ENCODE data around the gene HYAL2. TPM values are rescaled to one million over a fixed set of nuclear protein-coding genes. Genes with fewer than 3 reads are reported as not detected.

HYAL2 gene
- total RNA-seq, 2 experiments from 2014 or later: 6.5 to 6.8 TPM

GRCh38 chr3:50296721-50297383, 25.7 kb downstream of the HYAL2 start:
- H3K36me3 Mint-ChIP-seq (ENCODE audit: low read depth): peaks cover 2% of the 10 kb centered on the region
- H3K9me3 Mint-ChIP-seq (ENCODE audit: insufficient read depth): no peaks in the 10 kb centered on the region
- no peak for DNase-seq
- ChIA-PET CTCF (interaction anchor here (1.4 kb wide), 1 partner anchor 25 kb away, joined by 3 read pairs; no protein-coding TSS in a partner anchor), POLR2A (interaction anchor here (3.5 kb wide), 1 partner anchor 40 kb away, joined by 27 read pairs; no protein-coding TSS in a partner anchor)
- no peak overlapping the region for H3K4me3 Mint-ChIP-seq
- ATAC-seq: no peak
- peaks cover 42% of the 10 kb centered on the region for H3K4me1 Mint-ChIP-seq (ENCODE audit: low read depth)
- H3K27ac Mint-ChIP-seq: peak overlapping the region; percentile 99
- no peaks in the 10 kb centered on the region for H3K27me3 Mint-ChIP-seq (ENCODE audit: low read depth)

DNA sequence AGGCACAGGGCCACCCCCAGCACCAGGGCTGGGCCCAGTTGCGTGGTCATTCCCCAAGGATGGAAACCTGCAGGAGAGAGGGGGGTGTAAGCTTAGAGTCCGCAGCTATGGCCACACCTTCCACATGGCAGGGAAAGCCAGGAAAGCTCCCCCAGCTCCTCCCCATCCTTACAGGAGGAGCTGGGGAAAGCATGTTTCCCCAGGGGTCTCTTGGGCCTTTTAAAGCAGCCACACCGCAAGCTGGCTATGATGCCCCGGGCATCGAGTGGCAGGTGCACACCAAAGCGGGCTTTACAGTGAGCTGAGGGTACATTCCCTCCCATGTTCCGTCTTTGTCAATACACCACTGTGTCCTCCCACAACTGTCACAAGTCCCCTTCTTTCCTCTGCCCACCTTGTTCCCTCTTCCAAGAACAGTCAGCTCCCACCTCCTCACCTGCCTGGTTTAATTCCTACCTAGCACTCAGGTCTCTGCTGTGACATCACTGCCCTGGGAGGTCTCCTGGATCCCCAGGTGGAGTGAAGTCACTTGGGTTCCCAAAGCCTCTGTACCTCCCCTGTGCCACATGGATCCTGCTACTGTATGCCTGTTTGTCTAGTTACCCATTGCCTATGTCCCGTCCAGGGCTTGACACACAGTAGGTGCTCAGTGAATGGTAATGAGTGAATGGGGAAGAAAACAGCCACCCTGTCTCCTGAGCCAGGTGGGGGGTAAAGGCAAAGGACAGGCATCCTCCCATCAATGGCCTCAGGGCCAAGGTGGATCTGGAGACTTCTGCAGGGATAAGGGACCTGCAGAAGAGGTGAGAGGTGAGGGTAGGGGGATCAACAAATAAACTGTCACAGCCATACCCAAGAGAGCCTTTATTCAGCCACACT, 26.8 kb downstream of the HYAL2 start:
- ChIA-PET POLR2A (no interaction called here), CTCF (interaction anchor here (1.3 kb wide), 1 partner anchor 21 kb away, joined by 3 read pairs; no protein-coding TSS in a partner anchor)
- Mint-ChIP-seq H3K27ac (peak overlapping the region; percentile 1), H3K27me3 (ENCODE audit: low read depth) (no peaks in the 10 kb centered on the region), H3K36me3 (ENCODE audit: low read depth) (peaks cover 7% of the 10 kb centered on the region), H3K4me3 (no peak overlapping the region), H3K4me1 (ENCODE audit: low read depth) (peaks cover 45% of the 10 kb centered on the region), H3K9me3 (ENCODE audit: insufficient read depth) (no peaks in the 10 kb centered on the region)
- ATAC-seq (no peak), DNase-seq (no peak)

- Mint-ChIP-seq H3K4me1 (ENCODE audit: low read depth) (peaks cover 40% of the 10 kb centered on the region), H3K27ac (peak overlapping the region; percentile 34), H3K4me3 (no peak overlapping the region), H3K36me3 (ENCODE audit: low read depth) (peaks cover 7% of the 10 kb centered on the region), H3K9me3 (ENCODE audit: insufficient read depth) (no peaks in the 10 kb centered on the region), H3K27me3 (ENCODE audit: low read depth) (no peaks in the 10 kb centered on the region)
- ATAC-seq (no peak), DNase-seq (no peak)
- ChIA-PET CTCF (interaction anchor here (1.1 to 1.3 kb wide), 3 partner anchors 20 to 35 kb away, joined by 3 to 4 read pairs (median 3); no protein-coding TSS in a partner anchor), POLR2A (no interaction called here)
These were observed 27.8 kb downstream of the HYAL2 start for GRCh38 chr3:50294492-50295403.

- DNase-seq: no peak
- POLR2A ChIA-PET: interaction anchor here (0.6 to 0.9 kb wide), 2 partner anchors 26 to 46 kb away, joined by 4 to 5 read pairs; partner anchors contain the start of gene RASSF1
These were observed 28.5 kb downstream of the HYAL2 start for GRCh38 chr3:50294089-50294488.

DNA sequence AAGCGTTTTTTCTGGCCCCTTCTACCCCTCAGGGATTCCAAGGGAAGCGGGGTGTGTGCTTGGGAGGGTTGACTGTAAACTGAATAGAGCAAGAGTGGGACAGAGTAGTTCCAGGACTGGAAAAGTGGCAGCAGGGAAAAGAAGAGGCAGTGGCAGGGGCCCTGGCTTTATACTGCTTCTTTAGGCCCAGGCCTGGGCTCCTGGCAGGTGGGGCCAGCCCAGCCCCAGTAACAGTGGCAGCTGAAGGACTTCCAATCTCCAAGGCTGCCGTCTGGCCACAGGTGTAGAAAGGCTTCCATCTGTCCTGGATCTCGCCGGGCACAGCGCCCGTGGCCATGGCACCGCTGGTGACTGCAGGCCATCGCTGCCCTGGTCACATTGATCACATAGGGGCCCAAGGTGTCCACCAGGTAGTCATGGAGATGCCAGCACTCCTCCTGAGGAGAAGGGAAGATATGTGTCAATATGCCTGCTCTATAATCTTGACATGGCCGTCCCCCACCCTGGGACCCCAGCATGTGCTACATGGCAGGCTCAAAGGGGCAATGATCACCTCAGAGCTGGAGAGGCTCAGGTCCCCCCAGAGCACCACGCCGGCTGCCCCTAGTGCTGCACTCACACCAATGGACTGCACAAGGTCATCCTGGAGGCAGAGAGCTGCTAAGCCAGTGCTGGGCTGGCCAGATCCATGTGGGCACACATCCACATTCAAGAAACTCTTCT, 29.3 kb downstream of the HYAL2 start:
- DNase-seq (no peak), ATAC-seq (no peak)
- ChIA-PET POLR2A (interaction anchor here (0.6 to 1.8 kb wide), 7 partner anchors 25 to 89 kb away, joined by 3 to 5 read pairs (median 4); partner anchors contain the start of genes HYAL2 and RASSF1), CTCF (interaction anchor here (1.1 to 2.2 kb wide), 5 partner anchors 13 to 47 kb away, joined by 4 to 10 read pairs (median 7); no protein-coding TSS in a partner anchor)
- Mint-ChIP-seq H3K27me3 (ENCODE audit: low read depth) (no peaks in the 10 kb centered on the region), H3K9me3 (ENCODE audit: insufficient read depth) (no peaks in the 10 kb centered on the region), H3K4me3 (peak overlapping the region; percentile 88), H3K27ac (peak overlapping the region; percentile 94), H3K4me1 (ENCODE audit: low read depth) (peaks cover 37% of the 10 kb centered on the region), H3K36me3 (ENCODE audit: low read depth) (peaks cover 8% of the 10 kb centered on the region)

More at GRCh38 chr3:50294089-50294488, 28.5 kb downstream of the HYAL2 start:
- Mint-ChIP-seq H3K4me1 (ENCODE audit: low read depth) (peaks cover 38% of the 10 kb centered on the region), H3K27me3 (ENCODE audit: low read depth) (no peaks in the 10 kb centered on the region), H3K9me3 (ENCODE audit: insufficient read depth) (no peaks in the 10 kb centered on the region), H3K36me3 (ENCODE audit: low read depth) (peaks cover 7% of the 10 kb centered on the region), H3K4me3 (no peak overlapping the region), H3K27ac (peak overlapping the region; percentile 94)
- no peak for ATAC-seq
- CTCF ChIA-PET: interaction anchor here (1.1 kb wide), 2 partner anchors 30 to 34 kb away, joined by 3 to 4 read pairs; no protein-coding TSS in a partner anchor

DNA sequence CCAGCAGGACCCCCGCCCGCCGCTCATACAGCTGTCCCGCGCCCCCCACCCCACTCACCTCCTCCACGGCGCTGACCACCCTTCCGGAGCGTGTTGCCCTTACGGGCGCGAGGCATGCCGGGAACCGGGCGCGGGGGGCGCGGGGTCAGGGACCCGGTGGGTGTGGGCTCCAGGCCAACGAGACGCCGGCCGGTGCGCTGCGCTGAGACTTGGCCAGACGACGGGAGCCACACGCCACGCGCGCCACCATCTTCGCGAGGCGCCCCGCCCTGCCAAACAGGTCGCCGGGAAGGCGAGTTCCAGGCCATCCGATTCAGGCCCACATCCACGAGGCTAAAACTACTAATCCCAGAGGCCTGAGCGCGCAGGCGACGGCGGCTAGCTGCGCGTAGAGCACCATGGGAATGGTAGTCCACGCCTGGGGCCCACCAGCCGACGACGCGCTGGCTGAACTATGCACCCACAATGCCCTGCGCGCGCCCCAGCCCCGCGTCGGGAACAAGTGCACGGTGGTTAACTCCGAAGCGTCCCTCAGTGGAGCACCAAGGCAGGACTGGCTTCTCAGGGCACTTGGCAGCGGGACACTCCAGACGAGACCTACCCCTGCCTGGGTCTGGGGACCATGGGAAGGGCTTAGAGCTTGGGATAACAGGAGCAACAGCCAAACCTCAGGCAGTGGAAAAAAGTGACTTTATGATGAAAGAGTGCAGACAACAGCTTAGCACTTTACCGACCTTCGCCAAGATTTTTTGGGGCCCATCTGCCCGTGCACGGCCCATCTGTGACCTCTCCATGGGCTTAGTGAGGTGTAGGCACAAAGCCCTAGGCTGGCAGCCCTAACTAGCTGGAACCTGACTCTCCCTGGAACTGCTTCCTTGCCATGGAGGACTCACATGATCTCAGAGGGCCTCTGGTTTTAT, 30.1 kb downstream of the HYAL2 start, which contains the start of gene IFRD2:
Gene IFRD2 (minus strand): TSS at position 271 of the 920 bp plus-strand sequence. CDS start 155 bp downstream, at position 116.
- DNase-seq (peak; percentile 98), ATAC-seq (peak; percentile 99)
- Mint-ChIP-seq H3K27me3 (ENCODE audit: low read depth) (no peaks in the 10 kb centered on the region), H3K4me3 (peak within 1 kb of the TSS; percentile 88), H3K9me3 (ENCODE audit: insufficient read depth) (no peaks in the 10 kb centered on the region), H3K4me1 (ENCODE audit: low read depth) (peaks cover 29% of the 10 kb centered on the region), H3K27ac (peak within 1 kb of the TSS; percentile 94), H3K36me3 (ENCODE audit: low read depth) (peaks cover 11% of the 10 kb centered on the region)
- POLR2A ChIA-PET: interaction anchor here (0.6 to 1.8 kb wide), 10 partner anchors 11 to 89 kb away, joined by 3 to 4 read pairs (median 3); partner anchors contain the start of gene HYAL2
- CTCF ChIA-PET: interaction anchor here (0.7 to 2.2 kb wide), 10 partner anchors 10 to 203 kb away, joined by 3 to 10 read pairs (median 7); partner anchors contain the start of gene RBM5

- H3K27me3 Mint-ChIP-seq (ENCODE audit: low read depth): no peaks in the 10 kb centered on the region
- DNase-seq: no peak
- H3K4me3 Mint-ChIP-seq: peak overlapping the region; percentile 88
- H3K27ac Mint-ChIP-seq: no peak overlapping the region
- CTCF ChIA-PET: interaction anchor here (1.6 to 1.8 kb wide), 2 partner anchors 24 to 64 kb away, joined by 3 to 6 read pairs; no protein-coding TSS in a partner anchor
- H3K9me3 Mint-ChIP-seq (ENCODE audit: insufficient read depth): no peaks in the 10 kb centered on the region
- H3K4me1 Mint-ChIP-seq (ENCODE audit: low read depth): peaks cover 20% of the 10 kb centered on the region
- POLR2A ChIA-PET: no interaction called here
- ATAC-seq: no peak
- peaks cover 11% of the 10 kb centered on the region for H3K36me3 Mint-ChIP-seq (ENCODE audit: low read depth)
These were observed 32.3 kb downstream of the HYAL2 start for GRCh38 chr3:50290161-50290641.

DNA sequence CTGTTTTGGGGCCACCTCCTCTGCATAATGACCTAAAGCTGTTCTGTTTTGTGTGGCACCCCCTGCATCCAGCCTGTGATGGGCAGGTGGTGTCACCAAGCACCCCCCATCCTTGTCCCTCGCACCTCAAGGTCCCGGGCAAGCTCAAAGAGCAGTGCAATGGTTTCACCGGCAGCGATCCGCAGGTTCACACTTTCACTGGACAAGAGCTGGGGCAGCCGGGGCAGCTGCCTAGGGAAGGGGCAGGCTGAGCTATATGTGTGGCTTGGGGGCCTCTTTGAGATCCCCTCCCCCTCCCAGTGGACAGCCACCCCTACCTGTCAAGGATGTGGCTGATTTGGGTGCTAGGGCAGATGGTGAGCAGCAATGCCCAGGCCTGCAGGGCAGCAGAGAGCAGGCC, 33.4 kb downstream of the HYAL2 start:
- CTCF ChIA-PET: interaction anchor here (0.7 to 1.8 kb wide), 2 partner anchors 28 to 63 kb away, joined by 3 to 6 read pairs; no protein-coding TSS in a partner anchor
- Mint-ChIP-seq H3K9me3 (ENCODE audit: insufficient read depth) (no peaks in the 10 kb centered on the region), H3K4me3 (no peak overlapping the region), H3K27ac (no peak overlapping the region), H3K36me3 (ENCODE audit: low read depth) (peaks cover 11% of the 10 kb centered on the region), H3K27me3 (ENCODE audit: low read depth) (no peaks in the 10 kb centered on the region), H3K4me1 (ENCODE audit: low read depth) (peaks cover 20% of the 10 kb centered on the region)
- ATAC-seq (no peak), DNase-seq (no peak)
- POLR2A ChIA-PET: interaction anchor here (1.4 to 2.3 kb wide), 2 partner anchors 10 kb away, joined by 3 to 8 read pairs; partner anchors contain the start of genes HYAL3 and NAA80

DNA sequence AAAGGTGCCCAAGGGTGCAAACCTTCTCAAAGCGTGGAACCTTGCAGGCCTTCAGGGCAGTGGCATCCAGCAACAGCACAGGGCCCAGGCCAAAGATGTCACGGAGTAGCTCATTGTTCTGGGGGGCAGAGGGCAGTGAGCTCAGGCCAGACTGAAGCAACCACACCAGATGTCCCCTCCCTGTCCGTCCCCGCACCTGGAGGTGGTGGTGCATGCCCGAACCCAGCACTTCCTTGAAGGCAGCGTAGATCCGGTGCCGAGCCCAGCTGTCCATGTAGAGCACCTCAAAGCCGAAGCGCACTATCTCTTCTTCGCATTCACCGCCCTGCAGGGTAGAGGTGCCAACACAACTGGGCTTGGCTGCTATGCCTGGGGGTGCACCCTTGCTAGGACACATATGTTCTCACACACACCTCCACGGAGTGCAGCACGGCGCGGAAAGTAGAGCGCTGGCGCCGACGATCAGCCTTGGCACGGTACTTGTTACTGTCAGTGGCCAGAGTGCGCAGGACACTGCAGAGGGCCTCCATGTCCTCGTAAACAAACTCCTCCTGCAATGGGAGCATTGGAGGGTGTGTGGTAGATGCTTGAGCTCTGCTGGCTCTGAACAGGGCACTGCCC, 34.0 kb downstream of the HYAL2 start:
- ChIA-PET CTCF (interaction anchor here (0.7 to 1.2 kb wide), 2 partner anchors 29 to 94 kb away, joined by 3 read pairs; no protein-coding TSS in a partner anchor), POLR2A (interaction anchor here (1.4 to 2.3 kb wide), 2 partner anchors 9 to 10 kb away, joined by 3 to 8 read pairs; partner anchors contain the start of genes HYAL3 and NAA80)
- no peak for DNase-seq
- Mint-ChIP-seq H3K4me3 (no peak overlapping the region), H3K9me3 (ENCODE audit: insufficient read depth) (no peaks in the 10 kb centered on the region), H3K27me3 (ENCODE audit: low read depth) (no peaks in the 10 kb centered on the region), H3K36me3 (ENCODE audit: low read depth) (peaks cover 11% of the 10 kb centered on the region), H3K27ac (no peak overlapping the region), H3K4me1 (ENCODE audit: low read depth) (peaks cover 20% of the 10 kb centered on the region)
- ATAC-seq: no peak
